Omental fat pad (tissue), 4 donors: ENCODE results near the gene UBE2L3. TPM values are rescaled to one million over a fixed set of nuclear protein-coding genes. Genes with fewer than 3 reads are reported as not detected.
"Not testable (repeated sequence)": the region's sequence is repeated elsewhere in the genome, so short reads cannot be mapped to it uniquely, and the experiment has no call there.

Experiments used
- ATAC-seq: fragments of 150-250 bp; one replicate; pipeline ENCODE4 v1.9.1; 2016; ENCODE audit warnings: mild to moderate bottlenecking, moderate library complexity; ENCODE audit not compliant: low FRiP score
- DNase-seq: peaks from one replicate; pipeline ENCODE4 v3.0.0-alpha.2; 2019; ENCODE audit warnings: low spot score
- total RNA-seq, 4 donors: library from RNA; depleted of rRNA; stranded (reverse); fragments of >200 nt; gene quantifications; one replicate each; pipeline ENCODE4 v1.1.0, GENCODE V29; 2016
- TF ChIP-seq, protein P1 (sequence below), 3 donors: fragments of 450-650 bp; IDR thresholded peaks; one replicate each; pipeline ENCODE4 v1.5.1; 2016 to 2017; ENCODE audit warnings: antibody characterized with exemption in 3 of 3, mild to moderate bottlenecking in 3 of 3, moderate library complexity in 2 of 3

UBE2L3 gene
- total RNA-seq: 10 to 100 TPM; 38.9 to 49.7 (median 44.0) TPM

- TF ChIP-seq, protein P1, sequence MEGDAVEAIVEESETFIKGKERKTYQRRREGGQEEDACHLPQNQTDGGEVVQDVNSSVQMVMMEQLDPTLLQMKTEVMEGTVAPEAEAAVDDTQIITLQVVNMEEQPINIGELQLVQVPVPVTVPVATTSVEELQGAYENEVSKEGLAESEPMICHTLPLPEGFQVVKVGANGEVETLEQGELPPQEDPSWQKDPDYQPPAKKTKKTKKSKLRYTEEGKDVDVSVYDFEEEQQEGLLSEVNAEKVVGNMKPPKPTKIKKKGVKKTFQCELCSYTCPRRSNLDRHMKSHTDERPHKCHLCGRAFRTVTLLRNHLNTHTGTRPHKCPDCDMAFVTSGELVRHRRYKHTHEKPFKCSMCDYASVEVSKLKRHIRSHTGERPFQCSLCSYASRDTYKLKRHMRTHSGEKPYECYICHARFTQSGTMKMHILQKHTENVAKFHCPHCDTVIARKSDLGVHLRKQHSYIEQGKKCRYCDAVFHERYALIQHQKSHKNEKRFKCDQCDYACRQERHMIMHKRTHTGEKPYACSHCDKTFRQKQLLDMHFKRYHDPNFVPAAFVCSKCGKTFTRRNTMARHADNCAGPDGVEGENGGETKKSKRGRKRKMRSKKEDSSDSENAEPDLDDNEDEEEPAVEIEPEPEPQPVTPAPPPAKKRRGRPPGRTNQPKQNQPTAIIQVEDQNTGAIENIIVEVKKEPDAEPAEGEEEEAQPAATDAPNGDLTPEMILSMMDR (IDR thresholded peaks at IDR 0.05): no peak
- DNase-seq (peak; percentile 72), ATAC-seq (peak; percentile 83)
Observed at GRCh38 chr22:21567456-21568346, at the start of gene UBE2L3. TSS of gene UBE2L3 (plus strand) at chr22:21567714. CDS start at chr22:21567745, 31 bp downstream.

- ATAC-seq, DNase-seq: not testable (repeated sequence)
Observed at GRCh38 chr22:21526705-21527500, 40.6 kb upstream of the UBE2L3 start.

- ATAC-seq: peak; percentile 26
- not testable (repeated sequence) for DNase-seq
Observed at GRCh38 chr22:21531525-21531924, 36.0 kb upstream of the UBE2L3 start.

GRCh38 chr22:21532863-21533648 is 34.5 kb upstream of the UBE2L3 start:
- DNase-seq, ATAC-seq: not testable (repeated sequence)

DNA sequence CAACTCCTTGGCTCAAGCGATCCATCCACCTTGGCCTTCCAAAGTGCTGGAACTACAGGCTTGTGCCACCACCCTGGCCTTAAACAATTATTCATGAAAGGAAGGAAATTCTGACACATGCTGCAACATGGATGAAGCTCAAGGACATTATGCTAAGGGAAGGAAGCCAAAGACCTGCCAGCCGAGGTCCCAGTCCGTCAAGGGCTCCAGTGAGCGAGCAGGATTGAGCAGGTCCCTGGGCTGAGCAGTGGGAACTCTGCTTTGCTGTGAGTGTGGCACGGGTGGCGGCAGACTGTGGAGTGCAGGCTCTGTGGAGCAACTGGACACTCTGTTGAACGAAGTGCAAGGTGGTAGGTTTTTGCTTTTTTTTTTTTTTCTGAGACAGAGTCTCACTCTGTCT is 27.7 kb upstream of the UBE2L3 start:
- DNase-seq, ATAC-seq: not testable (repeated sequence)

DNA sequence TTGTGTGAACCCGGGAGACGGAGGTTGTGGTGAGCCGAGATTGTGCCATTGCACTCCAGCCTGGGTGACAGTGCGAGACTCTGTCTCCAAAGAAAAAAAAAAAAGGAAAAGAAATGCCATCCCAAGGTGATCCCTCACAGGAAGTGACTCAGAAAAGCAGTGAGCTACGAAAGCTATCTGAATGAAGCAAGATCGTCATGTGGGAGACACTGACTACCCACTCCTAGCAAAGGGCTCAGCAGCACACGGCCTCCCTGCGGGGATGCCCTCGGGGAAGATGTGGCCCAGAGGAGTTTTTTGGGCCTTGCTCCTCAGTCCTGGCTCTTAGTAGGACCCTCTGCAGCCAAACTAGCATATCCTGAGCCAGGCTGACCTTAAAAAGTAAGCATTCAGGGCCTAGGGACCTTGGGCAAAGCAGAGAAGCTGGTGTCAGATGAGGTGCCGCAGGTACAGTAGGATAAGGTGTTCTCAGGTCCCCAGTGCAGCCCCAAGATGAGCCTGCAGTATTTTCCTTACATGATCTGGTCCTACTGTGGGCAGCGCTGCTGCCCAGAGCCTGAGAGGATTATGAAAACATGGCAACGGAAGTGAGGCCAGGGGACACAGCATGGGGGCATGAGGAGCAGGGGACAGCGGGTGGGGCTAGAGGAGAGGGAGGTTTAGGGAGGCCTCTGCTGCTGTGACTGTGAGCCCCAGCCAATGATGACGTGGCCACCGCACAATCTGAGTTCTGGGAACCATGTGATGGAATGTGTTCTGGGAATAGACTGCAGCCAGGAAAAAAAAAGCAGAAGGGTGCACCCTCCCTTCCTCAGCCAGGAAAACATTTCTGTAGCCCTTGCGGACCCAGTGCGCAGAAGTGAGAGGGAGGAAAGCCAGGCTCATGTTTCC is 22.8 kb upstream of the UBE2L3 start:
- DNase-seq, ATAC-seq: not testable (repeated sequence)

- not testable (repeated sequence) for ATAC-seq
Observed at GRCh38 chr22:21549558-21549957, 18.0 kb upstream of the UBE2L3 start.

DNA sequence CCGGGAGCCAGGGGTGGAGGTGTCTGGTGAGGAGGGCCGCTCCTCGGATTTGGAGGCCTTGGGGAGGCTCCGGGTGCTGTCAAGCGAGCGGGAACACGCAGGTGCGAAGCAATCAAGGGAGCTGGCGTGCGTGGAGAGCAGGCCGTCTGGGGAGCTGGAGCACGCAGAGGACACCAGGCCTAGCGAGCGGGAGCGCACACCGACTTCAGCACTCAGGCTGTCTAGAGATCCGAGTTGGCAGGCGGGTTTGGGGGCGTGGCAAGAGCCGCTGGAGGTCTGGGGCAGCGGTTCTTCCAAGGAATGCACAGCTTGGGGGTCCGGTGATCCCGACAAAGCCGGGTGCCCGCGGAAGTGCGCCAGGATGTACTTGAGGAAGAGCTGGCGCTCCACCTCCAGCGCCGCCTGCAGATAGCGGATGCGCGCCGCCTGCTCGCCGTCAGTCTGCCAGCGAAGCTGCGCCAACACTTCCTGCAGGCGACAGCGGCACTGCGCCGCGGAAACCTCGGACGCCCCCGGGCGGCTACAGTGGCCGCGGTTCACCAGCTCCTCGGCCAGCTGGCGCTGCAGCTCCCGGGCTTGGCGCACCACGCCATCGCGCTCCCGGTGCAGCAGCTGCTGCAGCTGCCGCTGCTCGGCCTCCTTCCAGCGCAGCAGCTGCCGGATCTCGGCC is 17.4 kb upstream of the UBE2L3 start:
- ATAC-seq: peak; percentile 41
- not testable (repeated sequence) for DNase-seq

More at GRCh38 chr22:21549558-21549957, 18.0 kb upstream of the UBE2L3 start:
- DNase-seq: not testable (repeated sequence)

DNA sequence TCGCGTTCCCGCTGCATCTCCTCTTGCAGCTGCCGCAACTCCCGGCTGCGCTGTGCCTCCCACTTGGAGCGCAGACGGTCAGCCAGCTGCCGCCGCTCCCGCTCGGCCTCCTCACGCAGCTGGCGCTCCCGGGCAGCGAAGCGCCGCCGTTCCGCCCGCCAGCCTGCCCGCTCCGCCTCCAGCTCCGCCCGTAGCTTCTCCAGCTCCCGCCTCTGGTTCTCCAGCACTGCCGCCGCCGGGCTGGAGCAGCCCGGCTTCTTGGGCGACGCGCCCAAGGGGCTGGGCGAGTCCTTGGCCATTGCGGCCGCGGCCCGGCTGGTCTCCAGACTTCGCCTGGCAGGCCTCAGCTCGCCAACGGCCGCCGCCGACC is 16.9 kb upstream of the UBE2L3 start:
- not testable (repeated sequence) for DNase-seq
- peak; percentile 70 for ATAC-seq

DNA sequence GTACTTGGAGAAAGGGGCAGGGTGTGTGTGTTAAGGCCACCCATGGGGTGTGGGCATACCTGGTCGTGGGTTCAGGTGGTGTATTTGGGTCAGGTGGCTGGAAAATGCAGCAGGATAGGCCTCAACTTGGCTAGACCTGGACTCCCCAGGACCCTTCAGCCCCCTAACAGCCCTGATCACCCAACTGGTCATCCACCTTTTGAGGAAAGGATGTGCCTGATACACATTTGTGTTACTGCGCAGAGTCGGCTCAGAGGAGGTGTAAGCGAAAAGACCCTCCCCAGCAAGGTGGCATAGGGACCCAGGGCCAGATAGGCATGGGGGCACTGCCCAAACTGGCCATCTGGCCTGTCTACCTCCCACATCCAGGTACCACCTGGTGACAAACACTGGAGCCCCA is 16.2 kb upstream of the UBE2L3 start, which contains the start of gene RIMBP3C:
Gene RIMBP3C (minus strand): TSS at position 101 of the 400 bp plus-strand sequence. CDS start 485 bp downstream, outside the sequence.
- not testable (repeated sequence) for DNase-seq, ATAC-seq

DNA sequence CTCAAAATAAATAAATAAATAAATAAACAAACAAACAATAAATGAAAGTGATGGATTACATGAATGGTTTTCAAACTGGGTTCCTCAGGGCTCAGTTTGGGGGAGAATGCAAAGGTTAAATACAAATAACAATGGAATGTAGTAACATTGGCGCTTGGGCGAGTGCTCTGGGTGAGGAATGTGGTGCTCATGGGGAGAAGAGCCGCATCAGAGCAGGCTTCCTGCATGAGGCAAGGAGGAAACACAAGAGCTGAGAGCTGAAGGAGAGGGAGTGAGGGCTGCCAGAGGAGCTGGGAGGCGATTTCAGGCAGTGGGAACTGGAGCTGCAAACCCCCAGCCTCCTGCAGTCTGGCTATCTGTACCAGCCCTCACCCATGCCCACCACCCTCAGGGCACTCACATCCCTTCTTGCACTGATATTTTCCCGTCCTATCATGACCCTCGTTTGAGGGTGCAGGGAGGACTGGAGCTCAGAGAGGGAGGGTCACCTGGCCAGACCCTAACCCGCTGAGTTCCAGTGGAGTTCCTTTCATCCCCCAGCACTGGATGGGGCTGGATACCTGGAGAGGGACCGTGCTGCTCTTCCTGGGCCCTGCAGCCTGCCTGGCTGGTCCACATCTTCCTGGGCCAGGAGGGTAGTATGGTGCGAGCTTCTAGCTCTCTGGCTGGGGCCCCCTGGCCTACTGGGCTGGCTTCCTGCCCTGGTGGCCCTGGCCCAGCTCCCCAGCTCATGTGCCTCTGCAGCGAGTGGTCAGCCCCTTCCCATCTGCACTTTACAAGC is 8.0 kb upstream of the UBE2L3 start:
- DNase-seq, ATAC-seq: not testable (repeated sequence)

- ATAC-seq, DNase-seq: not testable (repeated sequence)
Observed at GRCh38 chr22:21560657-21561056, 6.9 kb upstream of the UBE2L3 start.
